ENCODE data around the gene BMF.

Gene BMF

DNA sequence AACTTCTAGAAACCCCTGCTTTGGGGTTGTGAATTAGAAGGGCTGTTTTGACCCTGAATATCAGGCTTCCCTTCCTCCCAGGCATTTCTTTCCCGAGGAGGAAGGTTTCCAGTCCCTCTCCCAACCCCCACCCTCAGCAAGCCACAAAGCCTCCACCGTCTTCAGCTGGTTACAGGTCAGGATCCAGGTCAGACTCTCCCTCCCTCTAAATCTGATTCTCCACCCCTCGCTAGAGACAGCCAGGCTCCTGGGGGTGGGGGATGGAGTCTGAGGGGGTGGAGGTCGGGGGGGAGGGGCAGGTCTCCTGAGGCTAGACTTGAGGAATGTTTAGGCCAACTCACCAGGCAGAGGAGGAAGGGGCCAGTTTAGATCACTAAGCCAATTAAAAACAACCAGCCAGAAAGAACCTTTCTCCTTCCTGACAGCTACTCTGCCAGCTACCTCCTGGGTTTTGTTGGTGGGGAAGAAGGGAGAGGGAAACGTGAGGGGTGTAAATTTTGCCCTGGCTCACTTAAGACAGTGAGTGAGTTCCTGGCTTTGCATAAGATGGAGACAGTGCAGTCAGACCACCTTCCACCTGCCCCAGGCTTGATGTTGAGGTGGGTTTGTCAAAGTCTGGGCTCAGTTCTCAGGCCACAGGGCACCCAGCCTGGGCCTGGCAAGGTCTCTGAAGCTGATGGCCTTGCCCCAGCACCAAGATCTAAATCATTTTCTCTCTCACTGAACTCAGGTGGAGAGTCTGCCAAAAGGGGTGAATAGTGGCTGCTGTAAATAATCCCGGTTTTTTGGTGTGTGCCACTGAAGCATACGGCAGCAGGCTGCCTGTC is 19.5 kb downstream of the BMF start:
- Histone ChIP-seq H3F3A (ENCODE audit: control insufficient read depth, insufficient read depth) (peaks cover 15% of the 10 kb centered on the region), H3K9me3 (ENCODE audit: control insufficient read depth, insufficient read depth, low read length) (no peaks in the 10 kb centered on the region), H3K27ac (ENCODE audit: low read depth, low read length) (no peak overlapping the region), H3K4me3 (ENCODE audit: low read length) (no peak overlapping the region), H3K36me3 (ENCODE audit: control insufficient read depth, low read length) (peaks cover 37% of the 10 kb centered on the region), H3K4me2 (ENCODE audit: low read length) (no peak overlapping the region), H3K9me2 (replicated peaks; ENCODE audit: control insufficient read depth, low read length) (no peaks in the 10 kb centered on the region), H3K79me2 (ENCODE audit: control insufficient read depth, low read length) (peaks cover 15% of the 10 kb centered on the region), H3K27me3 (ENCODE audit: control insufficient read depth, low read length) (no peaks in the 10 kb centered on the region), H4K20me1 (ENCODE audit: control insufficient read depth, insufficient read depth, low read depth, low read length) (no peaks in the 10 kb centered on the region), H3K4me1 (ENCODE audit: control insufficient read depth, low read length) (peaks cover 72% of the 10 kb centered on the region)
- no peak for TF ChIP-seq EZH2phosphoT487 (IDR thresholded peaks at IDR 0.05; ENCODE audit: borderline replicate concordance, low read length)
- TF ChIP-seq, protein P1, sequence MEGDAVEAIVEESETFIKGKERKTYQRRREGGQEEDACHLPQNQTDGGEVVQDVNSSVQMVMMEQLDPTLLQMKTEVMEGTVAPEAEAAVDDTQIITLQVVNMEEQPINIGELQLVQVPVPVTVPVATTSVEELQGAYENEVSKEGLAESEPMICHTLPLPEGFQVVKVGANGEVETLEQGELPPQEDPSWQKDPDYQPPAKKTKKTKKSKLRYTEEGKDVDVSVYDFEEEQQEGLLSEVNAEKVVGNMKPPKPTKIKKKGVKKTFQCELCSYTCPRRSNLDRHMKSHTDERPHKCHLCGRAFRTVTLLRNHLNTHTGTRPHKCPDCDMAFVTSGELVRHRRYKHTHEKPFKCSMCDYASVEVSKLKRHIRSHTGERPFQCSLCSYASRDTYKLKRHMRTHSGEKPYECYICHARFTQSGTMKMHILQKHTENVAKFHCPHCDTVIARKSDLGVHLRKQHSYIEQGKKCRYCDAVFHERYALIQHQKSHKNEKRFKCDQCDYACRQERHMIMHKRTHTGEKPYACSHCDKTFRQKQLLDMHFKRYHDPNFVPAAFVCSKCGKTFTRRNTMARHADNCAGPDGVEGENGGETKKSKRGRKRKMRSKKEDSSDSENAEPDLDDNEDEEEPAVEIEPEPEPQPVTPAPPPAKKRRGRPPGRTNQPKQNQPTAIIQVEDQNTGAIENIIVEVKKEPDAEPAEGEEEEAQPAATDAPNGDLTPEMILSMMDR (IDR thresholded peaks at IDR 0.05; ENCODE audit: low read depth, low read length, poor library complexity, severe bottlenecking) = no peak

DNA sequence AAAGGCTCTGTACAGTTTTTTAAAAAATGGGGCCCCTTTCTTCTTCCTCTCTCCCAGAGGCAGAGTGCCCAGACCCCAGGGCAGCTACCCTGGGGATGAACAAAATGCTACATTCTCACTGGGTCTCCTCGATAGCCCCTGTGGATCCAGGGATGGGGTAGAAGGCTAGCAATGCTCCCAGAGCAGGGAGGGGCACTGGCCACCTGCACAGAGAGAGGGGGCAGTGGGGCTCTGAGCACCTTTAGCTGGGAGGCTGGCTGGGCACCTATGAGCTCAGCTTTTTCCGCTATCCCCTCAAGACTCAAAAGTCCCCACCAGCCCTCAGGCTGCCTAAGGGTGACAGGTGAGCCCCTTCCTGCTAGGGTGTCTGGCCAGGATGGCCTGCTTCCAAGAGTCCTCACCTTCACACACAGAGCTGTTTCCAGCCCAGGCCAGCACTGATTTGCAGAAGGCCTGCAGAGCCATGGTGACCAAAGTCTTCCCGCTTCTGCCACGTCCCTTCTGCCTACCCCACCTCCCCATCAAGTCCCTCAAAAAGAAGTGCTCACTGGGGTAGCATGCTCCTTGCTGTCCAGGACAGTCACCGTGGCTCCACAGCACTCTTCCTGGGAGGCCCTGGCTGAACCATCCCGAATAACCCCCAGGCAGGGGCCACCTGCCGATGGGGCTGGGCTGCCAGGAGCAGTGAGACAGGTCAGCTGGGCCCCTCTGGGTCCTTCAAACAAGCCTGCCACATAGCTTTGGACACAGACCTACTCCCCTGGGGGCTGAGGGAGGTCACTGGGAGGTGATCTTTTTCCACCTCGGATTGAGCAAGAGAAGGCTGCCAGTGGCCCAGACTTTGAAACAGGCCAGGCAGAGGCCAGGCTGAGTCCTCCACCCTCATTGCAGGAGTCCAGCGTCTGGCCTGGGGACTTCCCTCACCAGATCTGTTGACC is 20.4 kb downstream of the BMF start:
- Histone ChIP-seq H3K79me2 (ENCODE audit: control insufficient read depth, low read length) (peaks cover 10% of the 10 kb centered on the region; the same call in 1 of the 2 replicates), H3K27me3 (ENCODE audit: control insufficient read depth, low read length) (no peaks in the 10 kb centered on the region), H3K4me2 (ENCODE audit: low read length) (no peak overlapping the region), H3K9me2 (replicated peaks; ENCODE audit: control insufficient read depth, low read length) (no peaks in the 10 kb centered on the region), H3K27ac (ENCODE audit: low read depth, low read length) (no peak overlapping the region), H3K4me1 (ENCODE audit: control insufficient read depth, low read length) (peaks cover 72% of the 10 kb centered on the region), H3K36me3 (ENCODE audit: control insufficient read depth, low read length) (peaks cover 31% of the 10 kb centered on the region), H3K9me3 (ENCODE audit: control insufficient read depth, insufficient read depth, low read length) (no peaks in the 10 kb centered on the region), H3K4me3 (ENCODE audit: low read length) (no peak overlapping the region), H3F3A (ENCODE audit: control insufficient read depth, insufficient read depth) (0 out of 2 replicates have a peak, but pooled peaks cover 7% of the 10 kb centered on the region), H4K20me1 (ENCODE audit: control insufficient read depth, insufficient read depth, low read depth, low read length) (no peaks in the 10 kb centered on the region)
- TF ChIP-seq EZH2phosphoT487 (IDR thresholded peaks at IDR 0.05; ENCODE audit: borderline replicate concordance, low read length) = no peak
- TF ChIP-seq, protein P1 (IDR thresholded peaks at IDR 0.05; ENCODE audit: low read depth, low read length, poor library complexity, severe bottlenecking) = no peak

DNA sequence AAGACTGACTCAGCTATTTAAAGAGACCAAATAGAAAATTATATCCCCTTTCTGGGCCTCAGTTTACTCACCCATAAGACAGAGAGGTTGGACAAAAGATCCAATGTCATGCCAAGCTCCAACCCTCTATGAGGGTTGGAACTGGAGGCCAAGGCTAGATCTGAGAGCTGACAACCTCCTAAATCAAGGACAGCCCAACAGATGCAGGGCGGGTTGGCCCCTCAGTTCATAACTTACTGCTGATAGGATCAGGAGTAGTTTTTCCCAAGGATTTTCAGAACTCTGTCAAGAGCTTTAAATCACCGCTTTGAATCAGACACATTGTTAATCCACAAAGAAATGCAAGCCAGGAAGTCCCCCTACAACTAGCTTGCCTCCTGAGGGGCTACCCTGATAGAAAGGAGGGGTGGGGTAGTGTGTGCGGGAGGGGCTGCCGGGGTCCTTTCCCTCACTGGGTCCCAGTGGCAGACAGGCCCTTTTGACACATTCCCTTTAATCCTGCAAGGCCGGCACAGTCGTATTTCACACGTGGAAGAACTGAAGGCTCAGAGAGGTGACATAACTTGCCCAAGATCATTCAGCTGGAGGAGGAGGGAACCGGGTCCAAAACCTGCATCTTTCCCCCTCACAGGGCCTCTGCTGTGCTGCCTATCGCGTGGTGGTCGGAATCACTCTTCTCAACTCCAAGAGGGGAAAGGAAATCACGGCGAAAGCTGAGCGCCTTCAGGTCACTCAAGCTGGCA is 21.4 kb downstream of the BMF start:
- H3F3A ChIP-seq (ENCODE audit: control insufficient read depth, insufficient read depth) = peaks cover 11% of the 10 kb centered on the region; the same call in 1 of the 2 replicates
- no peak overlapping the region for H3K27ac ChIP-seq (ENCODE audit: low read depth, low read length)
- TF ChIP-seq, protein P1 (IDR thresholded peaks at IDR 0.05; ENCODE audit: low read depth, low read length, poor library complexity, severe bottlenecking) = no peak
- no peak for TF ChIP-seq EZH2phosphoT487 (IDR thresholded peaks at IDR 0.05; ENCODE audit: borderline replicate concordance, low read length)
- no peaks in the 10 kb centered on the region for H3K9me3 ChIP-seq (ENCODE audit: control insufficient read depth, insufficient read depth, low read length)
- H3K36me3 ChIP-seq (ENCODE audit: control insufficient read depth, low read length) = peaks cover 26% of the 10 kb centered on the region
- 0 out of 2 replicates have a peak, but pooled peaks cover under 1% of the 10 kb centered on the region for H3K79me2 ChIP-seq (ENCODE audit: control insufficient read depth, low read length)
- H3K9me2 ChIP-seq (replicated peaks; ENCODE audit: control insufficient read depth, low read length) = no peaks in the 10 kb centered on the region
- H4K20me1 ChIP-seq (ENCODE audit: control insufficient read depth, insufficient read depth, low read depth, low read length) = no peaks in the 10 kb centered on the region
- H3K4me2 ChIP-seq (ENCODE audit: low read length) = no peak overlapping the region
- H3K27me3 ChIP-seq (ENCODE audit: control insufficient read depth, low read length) = no peaks in the 10 kb centered on the region
- peaks cover 72% of the 10 kb centered on the region for H3K4me1 ChIP-seq (ENCODE audit: control insufficient read depth, low read length)
- no peak overlapping the region for H3K4me3 ChIP-seq (ENCODE audit: low read length)

Measured in DOHH2 (cell line).